Liver (tissue), 9 donors: ENCODE data around the gene CNN1. TPM values are rescaled to one million over a fixed set of nuclear protein-coding genes. Genes with fewer than 3 reads are reported as not detected.

Experiments
- DNase-seq: peaks from one replicate; pipeline ENCODE4 v3.0.0-alpha.2; 2017; ENCODE audit warnings: low spot score
- H3K27ac ChIP-seq, 2 donors: one replicate each; pipeline ENCODE4 v1.7.0; 2013; ENCODE audit warnings: inconsistent platforms in 2 of 2, low read length in 2 of 2, control low read depth in 1 of 2, low read depth in 1 of 2, mild to moderate bottlenecking in 1 of 2
- H3K27me3 ChIP-seq, 4 donors: one replicate each; pipeline versions ENCODE4 v1.6.1 to v1.7.0; 2013; ENCODE audit warnings: low read length in 3 of 4, inconsistent platforms in 1 of 4, mild to moderate bottlenecking in 1 of 4, moderate library complexity in 1 of 4; ENCODE audit not compliant: control insufficient read depth in 4 of 4, insufficient read depth in 4 of 4
- H3K36me3 ChIP-seq, 4 donors: one replicate each; pipeline versions ENCODE4 v1.6.1 to v1.7.0; 2013; ENCODE audit warnings: low read length in 3 of 4, mild to moderate bottlenecking in 3 of 4, low read depth in 1 of 4, moderate library complexity in 1 of 4; ENCODE audit not compliant: control insufficient read depth in 4 of 4, insufficient read depth in 3 of 4
- H3K4me1 ChIP-seq, 4 donors: one replicate each; pipeline versions ENCODE4 v1.6.1 to v1.7.0; 2013; ENCODE audit warnings: low read length in 3 of 4, mild to moderate bottlenecking in 3 of 4, moderate library complexity in 1 of 4; ENCODE audit not compliant: control insufficient read depth in 4 of 4, insufficient read depth in 4 of 4
- H3K4me3 ChIP-seq, 3 donors: one replicate each; pipeline versions ENCODE4 v1.6.1 to v1.7.0; 2013; ENCODE audit warnings: low read length in 3 of 3, control low read depth in 1 of 3, low read depth in 1 of 3, mild to moderate bottlenecking in 1 of 3
- H3K9ac ChIP-seq, 2 donors: one replicate each; pipeline ENCODE4 v1.7.0; 2013; ENCODE audit warnings: low read length in 2 of 2, mild to moderate bottlenecking in 2 of 2, moderate library complexity in 2 of 2, control low read depth in 1 of 2, low read depth in 1 of 2
- H3K9me3 ChIP-seq, 4 donors: one replicate each; pipeline versions ENCODE4 v1.6.1 to v1.7.0; 2013; ENCODE audit warnings: low read length in 3 of 4; ENCODE audit not compliant: control insufficient read depth in 4 of 4
- EGR1 ChIP-seq, 2 donors: IDR thresholded peaks; 2 replicates each; pipeline ENCODE4 v1.6.1; 2016 to 2018; ENCODE audit warnings: antibody characterized with exemption in 2 of 2, low read depth in 2 of 2
- FOXA1 ChIP-seq: IDR thresholded peaks from 2 replicates; pipeline ENCODE4 v1.6.1; 2016; ENCODE audit warnings: antibody characterized with exemption
- FOXA2 ChIP-seq: IDR thresholded peaks from 2 replicates; pipeline ENCODE4 v1.6.1; 2016; ENCODE audit warnings: antibody characterized with exemption
- GABPA ChIP-seq, 2 donors: IDR thresholded peaks in 1 of 2; conservative IDR thresholded peaks in 1 of 2; 2 replicates each; pipeline ENCODE4 v1.6.1; 2016; ENCODE audit warnings: antibody characterized with exemption in 2 of 2, mild to moderate bottlenecking in 1 of 2, moderate library complexity in 1 of 2
- HNF4A ChIP-seq, 2 donors: conservative IDR thresholded peaks; 2 replicates each; pipeline ENCODE4 v1.6.1; 2016; ENCODE audit warnings: antibody characterized with exemption in 2 of 2, mild to moderate bottlenecking in 2 of 2
- HNF4G ChIP-seq: IDR thresholded peaks from 2 replicates; pipeline ENCODE4 v1.6.1; 2016; ENCODE audit warnings: antibody characterized with exemption
- JUND ChIP-seq, 2 donors: IDR thresholded peaks; 2 replicates each; pipeline ENCODE4 v1.6.1; 2016; ENCODE audit warnings: antibody characterized with exemption in 2 of 2
- NR2F2 ChIP-seq: IDR thresholded peaks from 2 replicates; pipeline ENCODE4 v1.6.1; 2016; ENCODE audit warnings: antibody characterized with exemption
- RAD21 ChIP-seq, 2 donors: IDR thresholded peaks; 2 replicates each; pipeline ENCODE4 v1.6.1; 2016; ENCODE audit warnings: antibody characterized with exemption in 2 of 2, mild to moderate bottlenecking in 2 of 2
- RXRA ChIP-seq, 2 donors: IDR thresholded peaks; 2 replicates each; pipeline ENCODE4 v1.6.1; 2017 to 2018; ENCODE audit warnings: antibody characterized with exemption in 2 of 2, mild to moderate bottlenecking in 1 of 2
- SP1 ChIP-seq: IDR thresholded peaks from 2 replicates; pipeline ENCODE4 v1.6.1; 2018; ENCODE audit warnings: antibody characterized with exemption, mild to moderate bottlenecking
- TAF1 ChIP-seq: conservative IDR thresholded peaks from 2 replicates; pipeline ENCODE4 v1.6.1; 2016; ENCODE audit warnings: antibody characterized with exemption, mild to moderate bottlenecking
- YY1 ChIP-seq: IDR thresholded peaks from 2 replicates; pipeline ENCODE4 v1.6.1; 2016; ENCODE audit warnings: antibody characterized with exemption, mild to moderate bottlenecking
- WGBS: extraction: QIAGEN DNeasy Blood & Tissue Kit; methylation state at CpG from one replicate; pipeline ENCODE4 v1.1.7; 2013; 5-methylcytosine and 5-hydroxymethylcytosine counted together
- polyA plus RNA-seq, 2 donors: library from polyadenylated mRNA; stranded (reverse) in 1 of 2; unstranded in 1 of 2; fragments of 200-250 nt in 1 of 2; fragments of >200 nt in 1 of 2; fragmentation: Nextera tagmentation in 1 of 2; extraction: Ambion mirVana in 1 of 2; gene quantifications; one replicate each; pipeline versions ENCODE4 v1.2.1 to v1.2.3, GENCODE V29; 2013 to 2015
- total RNA-seq, 2 donors: library from RNA; depleted of rRNA; stranded (reverse); fragments of >200 nt; gene quantifications; one replicate each; pipeline ENCODE4 v1.2.3, GENCODE V29; 2014
- TF ChIP-seq, protein P1 (sequence below): IDR thresholded peaks from 2 replicates; pipeline ENCODE4 v1.6.1; 2016; ENCODE audit warnings: antibody characterized with exemption
- TF ChIP-seq, protein P2 (sequence below): IDR thresholded peaks from 2 replicates; pipeline ENCODE4 v1.6.1; 2016; ENCODE audit warnings: antibody characterized with exemption
- TF ChIP-seq, protein P3 (sequence below): fragments of 150-350 bp; IDR thresholded peaks from 2 replicates; pipeline ENCODE4 v1.5.1; 2017; ENCODE audit warnings: improper control_type of control experiment, low read depth, low read length; ENCODE audit not compliant: missing input control
- TF ChIP-seq, protein P4 (sequence below): IDR thresholded peaks from 2 replicates; pipeline ENCODE4 v1.6.1; 2016; ENCODE audit warnings: antibody characterized with exemption
- TF ChIP-seq, protein P5 (sequence below): IDR thresholded peaks from 2 replicates; pipeline ENCODE4 v1.6.1; 2016; ENCODE audit warnings: antibody characterized with exemption, mild to moderate bottlenecking
- donor health status: healthy.
- donor health status: healthy.
- donor health status: healthy.
- donor health status: healthy.
- donor health status: healthy.

CNN1 gene
- total and polyA plus RNA-seq, 4 donors = 0.09 to 5.9 (median 2.2) TPM

DNA sequence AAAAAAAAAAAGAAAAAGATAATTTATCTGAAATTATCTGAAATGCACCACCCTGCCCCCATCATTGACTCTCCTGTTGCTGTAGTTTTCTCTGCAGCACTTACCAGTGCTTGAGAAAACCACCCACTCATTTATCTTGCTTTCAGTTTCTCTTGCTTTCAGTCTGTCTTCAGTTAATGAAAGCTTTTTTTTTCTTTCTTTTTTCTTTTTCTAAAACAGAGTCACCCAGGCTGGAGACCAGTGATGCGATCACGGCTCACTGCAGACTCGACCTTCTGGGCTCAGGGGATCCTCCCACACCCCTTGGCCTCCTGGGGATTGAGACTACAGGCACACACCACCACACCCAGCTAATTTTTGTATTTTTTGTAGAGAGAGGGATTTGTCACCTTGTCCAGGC, 43.1 kb downstream of the CNN1 start:
- DNase-seq = no peak
- H3K4me3 ChIP-seq = no peak overlapping the region
- no peaks in the 10 kb centered on the region for H3K36me3 ChIP-seq
- peaks cover 0 to 13% (median 7%) of the 10 kb centered on the region in 4 donors for H3K4me1 ChIP-seq
- WGBS = 60% methylated on average over 3 of the region's 3 CpGs
- TF ChIP-seq JUND (IDR thresholded peaks at IDR 0.05) (no peak), NR2F2 (no peak), HNF4A (conservative IDR thresholded peaks at IDR 0.05) (no peak), YY1 (no peak), HNF4G (no peak), SP1 (no peak), TAF1 (no peak), GABPA (IDR thresholded peaks at IDR 0.05 in 1 of 2, conservative IDR thresholded peaks at IDR 0.05 in 1 of 2) (no peak), EGR1 (IDR thresholded peaks at IDR 0.05; ENCODE audit: low read depth in 2 of 2) (no peak), RXRA (IDR thresholded peaks at IDR 0.05) (no peak), FOXA1 (no peak), FOXA2 (no peak), RAD21 (IDR thresholded peaks at IDR 0.05) (no peak)
- TF ChIP-seq, protein P1, sequence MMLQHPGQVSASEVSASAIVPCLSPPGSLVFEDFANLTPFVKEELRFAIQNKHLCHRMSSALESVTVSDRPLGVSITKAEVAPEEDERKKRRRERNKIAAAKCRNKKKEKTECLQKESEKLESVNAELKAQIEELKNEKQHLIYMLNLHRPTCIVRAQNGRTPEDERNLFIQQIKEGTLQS = no peak
- TF ChIP-seq, protein P2, sequence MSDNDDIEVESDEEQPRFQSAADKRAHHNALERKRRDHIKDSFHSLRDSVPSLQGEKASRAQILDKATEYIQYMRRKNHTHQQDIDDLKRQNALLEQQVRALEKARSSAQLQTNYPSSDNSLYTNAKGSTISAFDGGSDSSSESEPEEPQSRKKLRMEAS = no peak
- TF ChIP-seq, protein P3, sequence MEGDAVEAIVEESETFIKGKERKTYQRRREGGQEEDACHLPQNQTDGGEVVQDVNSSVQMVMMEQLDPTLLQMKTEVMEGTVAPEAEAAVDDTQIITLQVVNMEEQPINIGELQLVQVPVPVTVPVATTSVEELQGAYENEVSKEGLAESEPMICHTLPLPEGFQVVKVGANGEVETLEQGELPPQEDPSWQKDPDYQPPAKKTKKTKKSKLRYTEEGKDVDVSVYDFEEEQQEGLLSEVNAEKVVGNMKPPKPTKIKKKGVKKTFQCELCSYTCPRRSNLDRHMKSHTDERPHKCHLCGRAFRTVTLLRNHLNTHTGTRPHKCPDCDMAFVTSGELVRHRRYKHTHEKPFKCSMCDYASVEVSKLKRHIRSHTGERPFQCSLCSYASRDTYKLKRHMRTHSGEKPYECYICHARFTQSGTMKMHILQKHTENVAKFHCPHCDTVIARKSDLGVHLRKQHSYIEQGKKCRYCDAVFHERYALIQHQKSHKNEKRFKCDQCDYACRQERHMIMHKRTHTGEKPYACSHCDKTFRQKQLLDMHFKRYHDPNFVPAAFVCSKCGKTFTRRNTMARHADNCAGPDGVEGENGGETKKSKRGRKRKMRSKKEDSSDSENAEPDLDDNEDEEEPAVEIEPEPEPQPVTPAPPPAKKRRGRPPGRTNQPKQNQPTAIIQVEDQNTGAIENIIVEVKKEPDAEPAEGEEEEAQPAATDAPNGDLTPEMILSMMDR = no peak
- TF ChIP-seq, protein P4, sequence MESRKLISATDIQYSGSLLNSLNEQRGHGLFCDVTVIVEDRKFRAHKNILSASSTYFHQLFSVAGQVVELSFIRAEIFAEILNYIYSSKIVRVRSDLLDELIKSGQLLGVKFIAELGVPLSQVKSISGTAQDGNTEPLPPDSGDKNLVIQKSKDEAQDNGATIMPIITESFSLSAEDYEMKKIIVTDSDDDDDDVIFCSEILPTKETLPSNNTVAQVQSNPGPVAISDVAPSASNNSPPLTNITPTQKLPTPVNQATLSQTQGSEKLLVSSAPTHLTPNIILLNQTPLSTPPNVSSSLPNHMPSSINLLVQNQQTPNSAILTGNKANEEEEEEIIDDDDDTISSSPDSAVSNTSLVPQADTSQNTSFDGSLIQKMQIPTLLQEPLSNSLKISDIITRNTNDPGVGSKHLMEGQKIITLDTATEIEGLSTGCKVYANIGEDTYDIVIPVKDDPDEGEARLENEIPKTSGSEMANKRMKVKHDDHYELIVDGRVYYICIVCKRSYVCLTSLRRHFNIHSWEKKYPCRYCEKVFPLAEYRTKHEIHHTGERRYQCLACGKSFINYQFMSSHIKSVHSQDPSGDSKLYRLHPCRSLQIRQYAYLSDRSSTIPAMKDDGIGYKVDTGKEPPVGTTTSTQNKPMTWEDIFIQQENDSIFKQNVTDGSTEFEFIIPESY = no peak
- TF ChIP-seq, protein P5, sequence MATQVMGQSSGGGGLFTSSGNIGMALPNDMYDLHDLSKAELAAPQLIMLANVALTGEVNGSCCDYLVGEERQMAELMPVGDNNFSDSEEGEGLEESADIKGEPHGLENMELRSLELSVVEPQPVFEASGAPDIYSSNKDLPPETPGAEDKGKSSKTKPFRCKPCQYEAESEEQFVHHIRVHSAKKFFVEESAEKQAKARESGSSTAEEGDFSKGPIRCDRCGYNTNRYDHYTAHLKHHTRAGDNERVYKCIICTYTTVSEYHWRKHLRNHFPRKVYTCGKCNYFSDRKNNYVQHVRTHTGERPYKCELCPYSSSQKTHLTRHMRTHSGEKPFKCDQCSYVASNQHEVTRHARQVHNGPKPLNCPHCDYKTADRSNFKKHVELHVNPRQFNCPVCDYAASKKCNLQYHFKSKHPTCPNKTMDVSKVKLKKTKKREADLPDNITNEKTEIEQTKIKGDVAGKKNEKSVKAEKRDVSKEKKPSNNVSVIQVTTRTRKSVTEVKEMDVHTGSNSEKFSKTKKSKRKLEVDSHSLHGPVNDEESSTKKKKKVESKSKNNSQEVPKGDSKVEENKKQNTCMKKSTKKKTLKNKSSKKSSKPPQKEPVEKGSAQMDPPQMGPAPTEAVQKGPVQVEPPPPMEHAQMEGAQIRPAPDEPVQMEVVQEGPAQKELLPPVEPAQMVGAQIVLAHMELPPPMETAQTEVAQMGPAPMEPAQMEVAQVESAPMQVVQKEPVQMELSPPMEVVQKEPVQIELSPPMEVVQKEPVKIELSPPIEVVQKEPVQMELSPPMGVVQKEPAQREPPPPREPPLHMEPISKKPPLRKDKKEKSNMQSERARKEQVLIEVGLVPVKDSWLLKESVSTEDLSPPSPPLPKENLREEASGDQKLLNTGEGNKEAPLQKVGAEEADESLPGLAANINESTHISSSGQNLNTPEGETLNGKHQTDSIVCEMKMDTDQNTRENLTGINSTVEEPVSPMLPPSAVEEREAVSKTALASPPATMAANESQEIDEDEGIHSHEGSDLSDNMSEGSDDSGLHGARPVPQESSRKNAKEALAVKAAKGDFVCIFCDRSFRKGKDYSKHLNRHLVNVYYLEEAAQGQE = no peak
- no peak overlapping the region for H3K27ac ChIP-seq
- H3K9ac ChIP-seq = no peak overlapping the region
- no peaks in the 10 kb centered on the region for H3K27me3 ChIP-seq
- no peaks in the 10 kb centered on the region for H3K9me3 ChIP-seq
